HEK293T (cell line): ENCODE measurements around the gene GNA12.

Experiments used
- BHLHE40 ChIP-seq: fragments of 450-650 bp; IDR thresholded peaks from 2 replicates; pipeline ENCODE4 v1.6.1; 2016; ENCODE audit warnings: mild to moderate bottlenecking, moderate library complexity, borderline replicate concordance
- FOXM1 ChIP-seq: fragments of 450-650 bp; IDR thresholded peaks from 2 replicates; pipeline ENCODE4 v1.6.1; 2017; ENCODE audit warnings: mild to moderate bottlenecking, borderline replicate concordance
- HDGF ChIP-seq: fragments of 450-650 bp; IDR thresholded peaks from 2 replicates; pipeline ENCODE4 v1.6.1; 2017; ENCODE audit warnings: antibody characterized with exemption, borderline replicate concordance
- L3MBTL2 ChIP-seq: fragments of 450-650 bp; conservative IDR thresholded peaks from 2 replicates; pipeline ENCODE4 v1.6.1; 2016; ENCODE audit warnings: mild to moderate bottlenecking
- SP1 ChIP-seq: fragments of 450-650 bp; IDR thresholded peaks from 2 replicates; pipeline ENCODE4 v1.6.1; 2017

DNA sequence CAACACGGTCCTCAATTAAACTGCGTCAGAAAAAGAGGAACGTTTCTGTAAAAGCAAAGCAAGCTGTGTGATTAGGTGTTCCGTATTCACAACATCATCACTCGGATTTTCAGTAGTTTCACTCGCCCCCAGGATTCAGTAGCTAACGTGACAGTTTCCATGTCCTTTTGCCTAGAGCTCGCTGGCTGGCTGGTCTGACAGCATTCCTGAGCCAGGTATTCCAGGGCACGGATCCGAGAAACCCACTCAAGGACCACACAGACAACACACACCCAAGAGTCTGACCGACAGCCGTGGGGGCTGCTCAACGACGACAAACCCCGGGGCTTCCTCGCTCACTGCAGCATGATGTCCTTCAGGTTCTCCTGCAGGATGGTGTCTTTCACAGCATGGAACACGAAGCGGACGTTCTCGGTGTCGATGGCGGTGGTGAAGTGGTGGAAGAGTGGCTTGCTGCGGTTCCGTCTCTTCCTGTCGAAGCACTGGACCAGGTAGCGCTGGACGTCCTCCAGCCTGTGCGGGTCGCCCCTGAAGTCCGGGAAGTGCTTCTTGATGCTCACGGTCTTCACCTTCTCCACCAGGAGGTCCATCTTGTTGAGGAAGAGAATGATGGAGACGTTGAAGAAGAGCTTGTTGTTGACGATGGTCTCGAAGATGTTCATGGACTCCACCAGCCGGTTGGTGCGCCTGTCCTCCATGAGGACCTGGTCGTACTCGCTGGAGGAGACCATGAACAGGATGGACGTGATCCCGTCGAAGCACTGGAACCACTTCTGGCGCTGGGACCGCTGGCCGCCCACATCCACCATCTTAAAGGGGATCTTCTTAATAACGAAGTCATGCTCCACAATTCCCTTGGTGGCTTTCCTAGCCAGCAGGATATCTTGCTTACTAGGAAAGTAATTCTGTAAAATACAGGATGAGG is 113.0 kb downstream of the GNA12 start:
- TF ChIP-seq BHLHE40 = no peak
- TF ChIP-seq FOXM1 = no peak
- TF ChIP-seq SP1 = no peak
- no peak for TF ChIP-seq L3MBTL2
- no peak for TF ChIP-seq HDGF
